WI38 (cell line): ENCODE data around the gene TJP3.

Experiments used
- H3K4me3 ChIP-seq: 2 replicates; pipeline ENCODE4 v1.5.1; 2011; ENCODE audit warnings: low read depth, mild to moderate bottlenecking, control low read depth, low read length
- TF ChIP-seq, protein P1 (sequence below): IDR thresholded peaks from 2 replicates; pipeline ENCODE4 v1.5.1; 2012; ENCODE audit warnings: low read depth, mild to moderate bottlenecking, control low read depth, low read length

The TJP3 gene

DNA sequence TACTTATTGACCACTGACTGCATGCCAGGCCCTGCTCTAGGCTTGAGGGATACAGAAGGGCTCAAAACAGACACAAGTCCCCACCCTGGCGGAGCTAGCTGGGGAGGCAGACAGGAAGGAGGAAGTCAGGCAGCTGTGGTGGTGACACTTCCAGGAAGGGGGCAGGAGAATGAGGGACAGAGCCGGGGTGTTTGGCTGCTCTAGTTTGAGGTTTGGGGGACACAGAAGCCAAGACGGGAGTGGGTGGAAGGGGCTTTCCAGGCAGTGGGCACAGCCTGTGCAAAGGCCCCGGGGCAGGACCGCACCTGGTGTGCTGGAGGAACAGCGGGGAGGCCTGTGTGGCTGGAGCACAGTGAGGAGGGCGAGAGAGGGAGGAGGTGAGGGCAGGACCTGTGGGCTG lies 58.3 kb downstream of the TJP3 start:
- H3K4me3 ChIP-seq: no peak overlapping the region
- TF ChIP-seq, protein P1, sequence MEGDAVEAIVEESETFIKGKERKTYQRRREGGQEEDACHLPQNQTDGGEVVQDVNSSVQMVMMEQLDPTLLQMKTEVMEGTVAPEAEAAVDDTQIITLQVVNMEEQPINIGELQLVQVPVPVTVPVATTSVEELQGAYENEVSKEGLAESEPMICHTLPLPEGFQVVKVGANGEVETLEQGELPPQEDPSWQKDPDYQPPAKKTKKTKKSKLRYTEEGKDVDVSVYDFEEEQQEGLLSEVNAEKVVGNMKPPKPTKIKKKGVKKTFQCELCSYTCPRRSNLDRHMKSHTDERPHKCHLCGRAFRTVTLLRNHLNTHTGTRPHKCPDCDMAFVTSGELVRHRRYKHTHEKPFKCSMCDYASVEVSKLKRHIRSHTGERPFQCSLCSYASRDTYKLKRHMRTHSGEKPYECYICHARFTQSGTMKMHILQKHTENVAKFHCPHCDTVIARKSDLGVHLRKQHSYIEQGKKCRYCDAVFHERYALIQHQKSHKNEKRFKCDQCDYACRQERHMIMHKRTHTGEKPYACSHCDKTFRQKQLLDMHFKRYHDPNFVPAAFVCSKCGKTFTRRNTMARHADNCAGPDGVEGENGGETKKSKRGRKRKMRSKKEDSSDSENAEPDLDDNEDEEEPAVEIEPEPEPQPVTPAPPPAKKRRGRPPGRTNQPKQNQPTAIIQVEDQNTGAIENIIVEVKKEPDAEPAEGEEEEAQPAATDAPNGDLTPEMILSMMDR: no peak

DNA sequence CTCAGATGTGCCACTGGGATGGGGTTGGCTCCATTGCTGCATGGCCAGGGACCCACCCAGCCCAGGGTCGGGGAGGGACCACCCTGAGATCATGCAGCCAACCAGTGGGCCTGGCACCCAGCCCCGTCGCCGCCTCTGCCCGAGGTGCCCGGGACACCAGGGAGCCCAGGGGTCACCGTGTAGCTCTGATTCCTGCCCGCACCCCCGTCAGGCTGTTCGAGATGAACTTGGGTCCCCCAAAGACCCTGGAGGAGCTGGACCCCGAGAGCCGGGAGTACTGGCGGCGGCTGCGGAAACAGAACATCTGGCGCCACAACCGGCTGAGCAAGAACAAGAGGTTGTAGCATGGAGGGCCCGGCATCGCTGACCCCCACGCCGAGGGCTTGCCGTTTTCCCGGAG lies 58.9 kb downstream of the TJP3 start:
- TF ChIP-seq, protein P1: no peak
- H3K4me3 ChIP-seq: no peak overlapping the region

DNA sequence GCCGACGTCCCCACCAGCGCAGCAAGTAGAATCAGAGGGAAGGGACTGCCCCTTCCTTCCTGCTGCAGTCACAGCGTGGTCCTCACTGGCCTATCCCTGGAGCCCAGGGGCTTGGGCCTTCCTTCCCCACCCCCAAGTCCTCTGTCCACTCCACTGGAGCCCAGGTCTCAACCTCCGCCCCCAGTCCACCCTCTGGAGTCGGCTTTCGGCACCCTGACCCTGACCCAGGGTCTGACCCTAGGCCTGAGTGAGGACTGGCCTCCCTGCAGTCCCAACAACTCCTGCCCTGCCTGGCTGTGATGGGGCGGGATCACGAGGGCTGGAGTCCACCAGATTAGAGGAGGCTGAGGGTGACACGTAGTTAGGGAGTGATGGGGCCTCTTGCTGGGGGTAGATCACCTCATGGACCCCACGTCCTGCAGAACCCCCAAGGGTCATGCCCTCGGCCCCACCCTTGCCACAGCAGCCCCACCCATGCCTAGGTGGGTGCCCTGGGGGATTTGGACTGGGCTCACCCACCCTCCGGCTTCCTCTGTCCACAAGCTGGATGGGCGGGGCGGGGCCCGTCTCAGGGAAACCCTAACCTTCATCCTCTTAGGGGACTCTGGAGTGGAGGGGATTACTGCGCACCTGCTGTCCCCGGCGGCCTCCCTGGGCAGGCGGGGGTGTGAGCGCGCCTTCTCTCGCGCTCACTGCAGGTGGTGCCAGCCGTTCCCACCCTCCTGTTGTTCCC lies 60.0 kb downstream of the TJP3 start:
- H3K4me3 ChIP-seq: no peak overlapping the region
- TF ChIP-seq, protein P1: no peak

DNA sequence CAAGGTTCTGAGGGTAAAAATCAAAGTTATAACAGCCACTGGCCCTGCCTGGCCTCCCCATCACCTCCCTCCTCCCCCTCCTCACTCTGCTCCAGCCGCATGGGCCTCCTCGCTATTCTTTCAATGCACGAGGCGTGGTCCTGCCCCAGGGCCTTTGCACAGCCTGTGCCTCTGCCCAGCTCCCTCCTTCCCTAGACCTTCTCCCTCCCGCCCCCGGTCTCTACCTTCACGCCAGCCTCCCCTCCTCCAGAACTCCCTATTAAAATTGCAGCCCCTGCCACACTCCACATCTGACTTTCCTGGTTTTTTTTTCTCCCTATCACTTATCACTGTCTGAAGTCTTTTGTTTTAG lies 60.5 kb downstream of the TJP3 start:
- TF ChIP-seq, protein P1: no peak
- no peak overlapping the region for H3K4me3 ChIP-seq

GRCh38 chr19:3769494-3769893 lies 61.3 kb downstream of the TJP3 start:
- H3K4me3 ChIP-seq: no peak overlapping the region
- TF ChIP-seq, protein P1: no peak

- TF ChIP-seq, protein P1: no peak
These were observed 62.2 kb downstream of the TJP3 start for GRCh38 chr19:3770136-3770999.

More at GRCh38 chr19:3770136-3770999, 62.2 kb downstream of the TJP3 start:
- H3K4me3 ChIP-seq: no peak overlapping the region
